Suppressor macrophage treated with lipopolysaccharide for 4 hours (primary cell): Measurements from ENCODE around the gene PDE2A.

Experiments
- DNase-seq: peaks from one replicate; pipeline ENCODE4 v3.0.0-alpha.2; 2020

The PDE2A gene

GRCh38 chr11:72534371-72535193, 139.6 kb downstream of the PDE2A start:
- DNase-seq: no peak

DNA sequence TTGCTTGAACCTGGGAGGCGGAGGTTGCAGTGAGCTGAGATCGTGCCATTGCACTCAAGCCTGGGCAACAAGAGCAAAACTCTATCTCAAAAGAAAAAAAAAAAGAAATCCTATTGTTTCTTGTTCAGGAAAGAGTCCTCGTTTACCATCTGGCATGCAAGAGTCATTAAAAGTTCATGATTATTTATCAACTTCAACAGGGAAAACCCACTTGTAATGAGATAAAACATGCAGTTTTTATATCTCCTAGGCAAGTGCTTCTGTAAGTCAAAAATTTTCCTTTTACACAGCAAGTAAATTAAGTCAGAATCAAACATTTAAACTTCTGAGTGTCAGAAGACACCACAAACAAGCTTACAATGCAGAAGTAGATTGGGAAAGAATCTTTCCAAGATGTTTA, 145.2 kb downstream of the PDE2A start:
- DNase-seq: no peak

DNA sequence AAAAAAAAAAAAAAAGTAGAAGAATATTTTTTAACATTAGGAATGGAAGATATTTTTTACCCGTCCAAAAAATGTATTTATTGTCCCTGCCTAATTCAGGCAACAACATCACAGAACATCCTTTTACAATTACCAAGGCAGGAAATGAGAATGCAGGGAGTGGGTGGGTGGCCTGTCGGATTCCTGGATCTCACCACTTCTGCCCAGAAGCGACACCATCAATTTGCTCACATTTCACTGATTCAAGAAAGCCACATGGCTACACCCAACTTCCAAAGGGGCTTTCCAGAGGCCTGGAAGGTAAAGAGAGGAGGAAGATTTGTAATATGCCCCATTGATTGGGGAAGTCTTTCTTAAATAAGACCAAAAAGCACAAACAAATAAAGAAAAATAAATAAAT, 146.1 kb downstream of the PDE2A start:
- DNase-seq: peak; percentile 75
